Ovary (tissue), 3 donors: ENCODE results near the gene CPE.

ENCODE experiments used
- EP300 ChIP-seq: sonication (generic); formaldehyde crosslinking; IDR thresholded peaks from one replicate; pipeline ENCODE4 v1.6.1; 2017; ENCODE audit warnings: antibody characterized with exemption
- POLR2A ChIP-seq: fragments of 450-650 bp; IDR thresholded peaks from one replicate; pipeline ENCODE4 v1.6.1; 2017; ENCODE audit warnings: antibody characterized with exemption, mild to moderate bottlenecking, moderate library complexity
- TF ChIP-seq, protein P1 (sequence below), 3 donors: fragments of 450-650 bp in 2 of 3; fragments of 200-600 bp in 1 of 3; IDR thresholded peaks; one replicate each; pipeline versions ENCODE4 v1.5.1 to v1.8.0; 2016 to 2022; ENCODE audit warnings: antibody characterized with exemption in 3 of 3, mild to moderate bottlenecking in 1 of 3
- donor health status: DM: no; HTN: no; CAD: no.

DNA sequence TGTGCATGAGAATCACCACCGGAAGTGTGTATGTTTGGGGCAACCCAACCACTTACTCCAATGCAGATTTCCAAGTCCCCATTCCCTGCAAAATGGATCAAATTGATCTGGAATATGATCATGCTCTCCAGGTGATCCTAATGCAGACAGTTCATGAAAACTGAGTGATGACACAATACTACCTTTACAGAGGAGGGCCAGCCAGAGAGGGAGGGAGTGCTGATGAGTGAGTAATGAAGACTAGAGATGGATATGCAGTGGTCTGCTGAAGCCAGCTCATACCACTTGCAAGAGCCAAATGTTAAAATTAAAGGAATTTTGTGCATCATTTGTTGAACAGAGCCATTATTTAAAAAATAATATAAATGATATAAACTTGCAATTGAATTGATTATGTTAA is 10.2 kb upstream of the CPE start:
- TF ChIP-seq, protein P1, sequence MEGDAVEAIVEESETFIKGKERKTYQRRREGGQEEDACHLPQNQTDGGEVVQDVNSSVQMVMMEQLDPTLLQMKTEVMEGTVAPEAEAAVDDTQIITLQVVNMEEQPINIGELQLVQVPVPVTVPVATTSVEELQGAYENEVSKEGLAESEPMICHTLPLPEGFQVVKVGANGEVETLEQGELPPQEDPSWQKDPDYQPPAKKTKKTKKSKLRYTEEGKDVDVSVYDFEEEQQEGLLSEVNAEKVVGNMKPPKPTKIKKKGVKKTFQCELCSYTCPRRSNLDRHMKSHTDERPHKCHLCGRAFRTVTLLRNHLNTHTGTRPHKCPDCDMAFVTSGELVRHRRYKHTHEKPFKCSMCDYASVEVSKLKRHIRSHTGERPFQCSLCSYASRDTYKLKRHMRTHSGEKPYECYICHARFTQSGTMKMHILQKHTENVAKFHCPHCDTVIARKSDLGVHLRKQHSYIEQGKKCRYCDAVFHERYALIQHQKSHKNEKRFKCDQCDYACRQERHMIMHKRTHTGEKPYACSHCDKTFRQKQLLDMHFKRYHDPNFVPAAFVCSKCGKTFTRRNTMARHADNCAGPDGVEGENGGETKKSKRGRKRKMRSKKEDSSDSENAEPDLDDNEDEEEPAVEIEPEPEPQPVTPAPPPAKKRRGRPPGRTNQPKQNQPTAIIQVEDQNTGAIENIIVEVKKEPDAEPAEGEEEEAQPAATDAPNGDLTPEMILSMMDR (IDR thresholded peaks at IDR 0.05): no peak
- TF ChIP-seq POLR2A (no peak), EP300 (no peak)
